Chondrocyte (in vitro differentiated cells): ENCODE results near the gene MYOT. TPM values are rescaled to one million over a fixed set of nuclear protein-coding genes. Genes with fewer than 3 reads are reported as not detected.

ENCODE experiments used
- DNase-seq: peaks from one replicate; pipeline ENCODE4 v3.0.0; 2021; ENCODE audit warnings: mixed read lengths, low spot score
- H3K27ac Mint-ChIP-seq: one replicate; pipeline ENCODE4 v1.8.0; 2021; ENCODE audit warnings: mild to moderate bottlenecking, moderate library complexity, mixed read lengths; ENCODE audit not compliant: unreplicated experiment
- H3K27me3 Mint-ChIP-seq: 2 replicates; pipeline ENCODE4 v1.8.0; 2021; ENCODE audit warnings: low read depth, mixed read lengths
- H3K36me3 Mint-ChIP-seq: 2 replicates; pipeline ENCODE4 v1.8.0; 2021; ENCODE audit warnings: low read depth, mixed read lengths
- H3K4me1 Mint-ChIP-seq: 2 replicates; pipeline ENCODE4 v1.8.0; 2021; ENCODE audit warnings: low read depth, mild to moderate bottlenecking, mixed read lengths
- H3K4me3 Mint-ChIP-seq: one replicate; pipeline ENCODE4 v1.8.0; 2021; ENCODE audit warnings: mild to moderate bottlenecking, moderate library complexity, mixed read lengths; ENCODE audit not compliant: unreplicated experiment
- H3K9me3 Mint-ChIP-seq: 2 replicates; pipeline ENCODE4 v1.8.0; 2021; ENCODE audit warnings: low read depth, mixed read lengths
- CTCF ChIP-seq: fragments of 200-600 bp; sonication (generic); IDR thresholded peaks from 2 replicates; pipeline ENCODE4 v1.5.0; 2021; ENCODE audit warnings: antibody characterized with exemption, mild to moderate bottlenecking, moderate library complexity
- total RNA-seq: library from RNA; stranded (reverse); gene quantifications from 3 replicates; pipeline ENCODE4 v1.2.1, GENCODE V29; 2021

MYOT gene
- total RNA-seq, 1 donor from 2014 or later = not detected

GRCh38 chr5:137832416-137832815 lies 35.2 kb upstream of the MYOT start:
- Mint-ChIP-seq H3K9me3 (no peaks in the 10 kb centered on the region), H3K27me3 (no peaks in the 10 kb centered on the region), H3K4me3 (no peak overlapping the region), H3K36me3 (no peaks in the 10 kb centered on the region), H3K4me1 (peaks cover 44% of the 10 kb centered on the region), H3K27ac (no peak overlapping the region)
- DNase-seq = no peak
- TF ChIP-seq CTCF = no peak

GRCh38 chr5:137833463-137833862 lies 34.2 kb upstream of the MYOT start:
- H3K9me3 Mint-ChIP-seq = no peaks in the 10 kb centered on the region
- no peaks in the 10 kb centered on the region for H3K36me3 Mint-ChIP-seq
- no peaks in the 10 kb centered on the region for H3K27me3 Mint-ChIP-seq
- DNase-seq = no peak
- no peak overlapping the region for H3K27ac Mint-ChIP-seq
- no peak for TF ChIP-seq CTCF
- no peak overlapping the region for H3K4me3 Mint-ChIP-seq
- peaks cover 54% of the 10 kb centered on the region for H3K4me1 Mint-ChIP-seq

- Mint-ChIP-seq H3K27ac (peak overlapping the region; percentile 10), H3K9me3 (no peaks in the 10 kb centered on the region), H3K4me3 (no peak overlapping the region), H3K36me3 (no peaks in the 10 kb centered on the region), H3K4me1 (peaks cover 62% of the 10 kb centered on the region), H3K27me3 (no peaks in the 10 kb centered on the region)
- no peak for TF ChIP-seq CTCF
- no peak for DNase-seq
Measured at GRCh38 chr5:137834498-137835049, 33.1 kb upstream of the MYOT start.

GRCh38 chr5:137836298-137836697 lies 31.4 kb upstream of the MYOT start:
- H3K27me3 Mint-ChIP-seq = no peaks in the 10 kb centered on the region
- TF ChIP-seq CTCF = no peak

GRCh38 chr5:137836997-137837396 lies 30.7 kb upstream of the MYOT start:
- Mint-ChIP-seq H3K4me3 (no peak overlapping the region), H3K27ac (peak overlapping the region; percentile 74), H3K27me3 (no peaks in the 10 kb centered on the region), H3K9me3 (no peaks in the 10 kb centered on the region), H3K4me1 (peaks cover 61% of the 10 kb centered on the region), H3K36me3 (no peaks in the 10 kb centered on the region)
- TF ChIP-seq CTCF = no peak
- no peak for DNase-seq

More at GRCh38 chr5:137836298-137836697, 31.4 kb upstream of the MYOT start:
- no peak overlapping the region for H3K4me3 Mint-ChIP-seq
- H3K4me1 Mint-ChIP-seq = peaks cover 64% of the 10 kb centered on the region
- H3K9me3 Mint-ChIP-seq = no peaks in the 10 kb centered on the region
- peak overlapping the region; percentile 74 for H3K27ac Mint-ChIP-seq
- no peaks in the 10 kb centered on the region for H3K36me3 Mint-ChIP-seq
- DNase-seq = no peak
